ENCODE data around the gene SYNE3.

Gene SYNE3

GRCh38 chr14:95495538-95496025 lies 20.9 kb downstream of the SYNE3 start:
- no peak for TF ChIP-seq ZFX (IDR thresholded peaks at IDR 0.05)
- TF ChIP-seq, protein P1, sequence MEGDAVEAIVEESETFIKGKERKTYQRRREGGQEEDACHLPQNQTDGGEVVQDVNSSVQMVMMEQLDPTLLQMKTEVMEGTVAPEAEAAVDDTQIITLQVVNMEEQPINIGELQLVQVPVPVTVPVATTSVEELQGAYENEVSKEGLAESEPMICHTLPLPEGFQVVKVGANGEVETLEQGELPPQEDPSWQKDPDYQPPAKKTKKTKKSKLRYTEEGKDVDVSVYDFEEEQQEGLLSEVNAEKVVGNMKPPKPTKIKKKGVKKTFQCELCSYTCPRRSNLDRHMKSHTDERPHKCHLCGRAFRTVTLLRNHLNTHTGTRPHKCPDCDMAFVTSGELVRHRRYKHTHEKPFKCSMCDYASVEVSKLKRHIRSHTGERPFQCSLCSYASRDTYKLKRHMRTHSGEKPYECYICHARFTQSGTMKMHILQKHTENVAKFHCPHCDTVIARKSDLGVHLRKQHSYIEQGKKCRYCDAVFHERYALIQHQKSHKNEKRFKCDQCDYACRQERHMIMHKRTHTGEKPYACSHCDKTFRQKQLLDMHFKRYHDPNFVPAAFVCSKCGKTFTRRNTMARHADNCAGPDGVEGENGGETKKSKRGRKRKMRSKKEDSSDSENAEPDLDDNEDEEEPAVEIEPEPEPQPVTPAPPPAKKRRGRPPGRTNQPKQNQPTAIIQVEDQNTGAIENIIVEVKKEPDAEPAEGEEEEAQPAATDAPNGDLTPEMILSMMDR (conservative IDR thresholded peaks at IDR 0.05): no peak
- no peak overlapping the region for H3K27ac ChIP-seq

GRCh38 chr14:95495076-95495475 lies 21.4 kb downstream of the SYNE3 start:
- TF ChIP-seq ZFX (IDR thresholded peaks at IDR 0.05): no peak
- TF ChIP-seq, protein P1 (conservative IDR thresholded peaks at IDR 0.05): no peak
- H3K27ac ChIP-seq: no peak overlapping the region

GRCh38 chr14:95494456-95494855 lies 22.0 kb downstream of the SYNE3 start:
- TF ChIP-seq, protein P1 (conservative IDR thresholded peaks at IDR 0.05): no peak
- TF ChIP-seq ZFX (IDR thresholded peaks at IDR 0.05): no peak
- H3K27ac ChIP-seq: no peak overlapping the region

DNA sequence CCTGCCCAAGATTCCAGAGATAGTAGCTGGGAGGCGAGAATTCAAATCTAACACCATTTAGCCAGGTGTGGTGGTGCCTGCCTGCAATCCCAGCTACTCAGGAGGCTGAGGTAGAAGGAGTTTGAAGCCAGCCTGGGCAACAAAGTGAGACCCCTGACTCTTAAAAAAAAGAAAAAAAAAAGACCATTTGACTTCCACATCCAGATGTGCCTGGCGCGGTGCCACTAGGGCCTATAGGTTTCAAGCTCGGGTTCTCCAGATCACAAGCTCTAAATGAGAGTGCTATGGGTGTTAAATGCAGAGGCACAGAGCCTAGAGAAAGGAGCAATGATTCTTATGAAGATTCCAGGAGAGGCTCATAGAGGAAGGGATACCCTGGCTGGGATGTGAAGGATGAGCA lies 22.5 kb downstream of the SYNE3 start:
- no peak overlapping the region for H3K27ac ChIP-seq
- TF ChIP-seq, protein P1 (conservative IDR thresholded peaks at IDR 0.05): no peak
- TF ChIP-seq ZFX (IDR thresholded peaks at IDR 0.05): no peak

- TF ChIP-seq, protein P1 (conservative IDR thresholded peaks at IDR 0.05): no peak
- no peak for TF ChIP-seq ZFX (IDR thresholded peaks at IDR 0.05)
- H3K27ac ChIP-seq: no peak overlapping the region
Observed at GRCh38 chr14:95493503-95493902, 22.9 kb downstream of the SYNE3 start.

DNA sequence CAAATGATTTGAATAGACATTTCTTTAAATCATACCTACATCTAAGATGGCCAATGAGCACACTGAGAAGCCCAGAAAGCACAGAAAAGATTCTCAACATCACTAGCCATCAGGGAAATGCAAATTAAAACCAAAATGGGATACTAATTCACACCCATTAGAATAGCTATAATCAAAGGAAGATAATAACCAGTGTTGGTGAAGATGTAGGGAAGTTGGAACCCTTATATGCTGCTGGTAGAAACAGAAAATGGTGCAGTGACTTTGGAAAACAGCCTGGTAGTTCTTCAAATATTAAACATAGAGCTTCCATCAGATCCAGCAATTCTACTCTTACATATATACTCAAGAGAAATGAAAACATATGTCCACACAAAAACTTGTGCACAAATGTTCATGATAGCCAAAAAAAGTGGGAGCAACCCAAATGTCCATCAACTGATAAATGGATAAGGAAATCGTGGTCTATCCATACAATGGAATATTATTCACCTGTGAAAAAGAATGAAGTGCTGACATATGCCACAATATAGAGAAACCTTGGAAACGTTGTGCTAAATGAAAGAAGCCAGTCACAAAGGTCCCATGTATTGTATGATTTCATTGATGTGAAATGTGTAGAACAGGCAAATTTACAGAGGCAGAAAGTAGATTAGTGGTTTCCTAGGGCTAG lies 24.4 kb downstream of the SYNE3 start:
- TF ChIP-seq, protein P1 (conservative IDR thresholded peaks at IDR 0.05): no peak
- TF ChIP-seq ZFX (IDR thresholded peaks at IDR 0.05): no peak
- H3K27ac ChIP-seq: no peak overlapping the region

DNA sequence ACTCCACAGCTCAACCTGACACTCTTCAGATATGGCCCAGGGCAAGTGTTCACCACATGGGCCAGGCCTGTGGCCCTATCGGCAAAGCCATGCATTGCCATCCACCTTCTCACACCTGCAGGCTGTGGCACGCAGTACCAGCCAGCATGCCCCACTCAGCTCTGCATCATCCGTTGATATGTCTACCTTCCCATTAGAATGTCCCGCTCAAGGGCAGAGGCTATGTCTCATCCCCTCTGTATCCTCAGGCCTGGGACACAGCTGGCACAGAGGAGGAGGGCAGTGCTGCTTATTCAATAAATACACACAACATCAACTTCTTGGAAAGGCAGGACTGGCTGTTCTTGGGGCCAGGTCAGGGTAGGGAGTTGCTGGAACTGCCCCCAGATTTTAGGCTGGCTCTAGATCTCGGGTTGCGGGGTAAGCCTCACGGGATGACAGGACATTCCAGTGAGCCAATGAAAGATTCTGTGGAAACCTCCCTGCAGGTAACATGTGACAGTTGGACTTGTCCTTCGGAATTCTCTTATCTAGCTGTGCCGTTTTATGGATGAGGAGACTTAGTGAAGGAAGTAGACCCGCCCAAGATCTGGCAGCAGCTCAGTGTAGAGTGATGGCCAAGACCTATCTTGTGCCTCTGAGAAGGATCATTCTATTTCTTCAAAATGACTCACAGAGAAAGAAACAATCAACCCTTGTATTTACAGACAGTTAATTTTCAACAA lies 25.6 kb downstream of the SYNE3 start:
- no peak for TF ChIP-seq ZFX (IDR thresholded peaks at IDR 0.05)
- TF ChIP-seq, protein P1 (conservative IDR thresholded peaks at IDR 0.05): no peak
- no peak overlapping the region for H3K27ac ChIP-seq
